ENCODE results near the gene ZNFX1.
"Not testable (repeated sequence)": the region's sequence is repeated elsewhere in the genome, so short reads cannot be mapped to it uniquely, and the experiment has no call there.

ZNFX1 gene

GRCh38 chr20:49294002-49294654, 16.3 kb upstream of the ZNFX1 start:
- not testable (repeated sequence) for H3K4me1 ChIP-seq (ENCODE audit: control insufficient read depth, insufficient read depth, low read length, poor library complexity, severe bottlenecking); DNase-seq; H3K4me3 ChIP-seq (ENCODE audit: insufficient read depth, low read depth, low read length, poor library complexity, severe bottlenecking); H3K27ac ChIP-seq (ENCODE audit: insufficient read depth, low read length, poor library complexity, severe bottlenecking); H3K27me3 ChIP-seq (replicated peaks; ENCODE audit: control insufficient read depth, insufficient read depth, low read length, poor library complexity, severe bottlenecking); H3K9me3 ChIP-seq (ENCODE audit: control insufficient read depth, low read length)
- H3K36me3 ChIP-seq (ENCODE audit: control insufficient read depth, insufficient read depth, low read length) = peaks cover 29% of the 10 kb centered on the region

- no peaks in the 10 kb centered on the region for H3K27me3 ChIP-seq (replicated peaks; ENCODE audit: control insufficient read depth, insufficient read depth, low read length, poor library complexity, severe bottlenecking)
- no peak for DNase-seq
- no peaks in the 10 kb centered on the region for H3K9me3 ChIP-seq (ENCODE audit: control insufficient read depth, low read length)
- H3K4me1 ChIP-seq (ENCODE audit: control insufficient read depth, insufficient read depth, low read length, poor library complexity, severe bottlenecking) = no peaks in the 10 kb centered on the region
- no peak overlapping the region for H3K4me3 ChIP-seq (ENCODE audit: insufficient read depth, low read depth, low read length, poor library complexity, severe bottlenecking)
- no peak overlapping the region for H3K27ac ChIP-seq (ENCODE audit: insufficient read depth, low read length, poor library complexity, severe bottlenecking)
- peaks cover 39% of the 10 kb centered on the region for H3K36me3 ChIP-seq (ENCODE audit: control insufficient read depth, insufficient read depth, low read length)
Observed at GRCh38 chr20:49293122-49293521, 15.3 kb upstream of the ZNFX1 start.

GRCh38 chr20:49292010-49292409, 14.2 kb upstream of the ZNFX1 start:
- H3K36me3 ChIP-seq (ENCODE audit: control insufficient read depth, insufficient read depth, low read length) = peaks cover 50% of the 10 kb centered on the region
- H3K4me3 ChIP-seq (ENCODE audit: insufficient read depth, low read depth, low read length, poor library complexity, severe bottlenecking) = no peak overlapping the region
- DNase-seq = no peak
- H3K27ac ChIP-seq (ENCODE audit: insufficient read depth, low read length, poor library complexity, severe bottlenecking) = no peak overlapping the region
- peaks cover 7% of the 10 kb centered on the region for H3K9me3 ChIP-seq (ENCODE audit: control insufficient read depth, low read length)
- no peaks in the 10 kb centered on the region for H3K4me1 ChIP-seq (ENCODE audit: control insufficient read depth, insufficient read depth, low read length, poor library complexity, severe bottlenecking)
- H3K27me3 ChIP-seq (replicated peaks; ENCODE audit: control insufficient read depth, insufficient read depth, low read length, poor library complexity, severe bottlenecking) = no peaks in the 10 kb centered on the region

GRCh38 chr20:49291200-49291599, 13.3 kb upstream of the ZNFX1 start:
- DNase-seq = no peak
- peaks cover 15% of the 10 kb centered on the region for H3K9me3 ChIP-seq (ENCODE audit: control insufficient read depth, low read length)
- H3K36me3 ChIP-seq (ENCODE audit: control insufficient read depth, insufficient read depth, low read length) = peaks cover 58% of the 10 kb centered on the region
- H3K4me1 ChIP-seq (ENCODE audit: control insufficient read depth, insufficient read depth, low read length, poor library complexity, severe bottlenecking) = no peaks in the 10 kb centered on the region
- no peaks in the 10 kb centered on the region for H3K27me3 ChIP-seq (replicated peaks; ENCODE audit: control insufficient read depth, insufficient read depth, low read length, poor library complexity, severe bottlenecking)
- H3K4me3 ChIP-seq (ENCODE audit: insufficient read depth, low read depth, low read length, poor library complexity, severe bottlenecking) = no peak overlapping the region
- H3K27ac ChIP-seq (ENCODE audit: insufficient read depth, low read length, poor library complexity, severe bottlenecking) = no peak overlapping the region

- peaks cover 20% of the 10 kb centered on the region for H3K9me3 ChIP-seq (ENCODE audit: control insufficient read depth, low read length)
- H3K4me3 ChIP-seq (ENCODE audit: insufficient read depth, low read depth, low read length, poor library complexity, severe bottlenecking) = no peak overlapping the region
- DNase-seq = no peak
- H3K27ac ChIP-seq (ENCODE audit: insufficient read depth, low read length, poor library complexity, severe bottlenecking) = no peak overlapping the region
- no peaks in the 10 kb centered on the region for H3K4me1 ChIP-seq (ENCODE audit: control insufficient read depth, insufficient read depth, low read length, poor library complexity, severe bottlenecking)
- H3K27me3 ChIP-seq (replicated peaks; ENCODE audit: control insufficient read depth, insufficient read depth, low read length, poor library complexity, severe bottlenecking) = no peaks in the 10 kb centered on the region
- H3K36me3 ChIP-seq (ENCODE audit: control insufficient read depth, insufficient read depth, low read length) = peaks cover 63% of the 10 kb centered on the region
Observed at GRCh38 chr20:49290608-49291191, 12.8 kb upstream of the ZNFX1 start.

GRCh38 chr20:49288784-49289696, 11.2 kb upstream of the ZNFX1 start:
- Histone ChIP-seq H3K27ac (ENCODE audit: insufficient read depth, low read length, poor library complexity, severe bottlenecking) (no peak overlapping the region), H3K4me3 (ENCODE audit: insufficient read depth, low read depth, low read length, poor library complexity, severe bottlenecking) (no peak overlapping the region), H3K36me3 (ENCODE audit: control insufficient read depth, insufficient read depth, low read length) (peaks cover 79% of the 10 kb centered on the region), H3K9me3 (ENCODE audit: control insufficient read depth, low read length) (peaks cover 28% of the 10 kb centered on the region), H3K27me3 (replicated peaks; ENCODE audit: control insufficient read depth, insufficient read depth, low read length, poor library complexity, severe bottlenecking) (no peaks in the 10 kb centered on the region), H3K4me1 (ENCODE audit: control insufficient read depth, insufficient read depth, low read length, poor library complexity, severe bottlenecking) (no peaks in the 10 kb centered on the region)
- DNase-seq = no peak

GRCh38 chr20:49288250-49288751, 10.4 kb upstream of the ZNFX1 start:
- Histone ChIP-seq H3K27ac (ENCODE audit: insufficient read depth, low read length, poor library complexity, severe bottlenecking) (no peak overlapping the region), H3K9me3 (ENCODE audit: control insufficient read depth, low read length) (peaks cover 29% of the 10 kb centered on the region), H3K4me3 (ENCODE audit: insufficient read depth, low read depth, low read length, poor library complexity, severe bottlenecking) (no peak overlapping the region), H3K4me1 (ENCODE audit: control insufficient read depth, insufficient read depth, low read length, poor library complexity, severe bottlenecking) (no peaks in the 10 kb centered on the region), H3K27me3 (replicated peaks; ENCODE audit: control insufficient read depth, insufficient read depth, low read length, poor library complexity, severe bottlenecking) (no peaks in the 10 kb centered on the region), H3K36me3 (ENCODE audit: control insufficient read depth, insufficient read depth, low read length) (peaks cover 87% of the 10 kb centered on the region)
- no peak for DNase-seq

GRCh38 chr20:49287555-49288249, 9.8 kb upstream of the ZNFX1 start:
- Histone ChIP-seq H3K4me3 (ENCODE audit: insufficient read depth, low read depth, low read length, poor library complexity, severe bottlenecking) (no peak overlapping the region), H3K27me3 (replicated peaks; ENCODE audit: control insufficient read depth, insufficient read depth, low read length, poor library complexity, severe bottlenecking) (no peaks in the 10 kb centered on the region), H3K27ac (ENCODE audit: insufficient read depth, low read length, poor library complexity, severe bottlenecking) (no peak overlapping the region), H3K4me1 (ENCODE audit: control insufficient read depth, insufficient read depth, low read length, poor library complexity, severe bottlenecking) (no peaks in the 10 kb centered on the region), H3K36me3 (ENCODE audit: control insufficient read depth, insufficient read depth, low read length) (peaks cover 93% of the 10 kb centered on the region), H3K9me3 (ENCODE audit: control insufficient read depth, low read length) (peaks cover 35% of the 10 kb centered on the region)
- DNase-seq = no peak

GRCh38 chr20:49286689-49287551, 9.1 kb upstream of the ZNFX1 start:
- DNase-seq = no peak
- Histone ChIP-seq H3K4me3 (ENCODE audit: insufficient read depth, low read depth, low read length, poor library complexity, severe bottlenecking) (no peak overlapping the region), H3K27ac (ENCODE audit: insufficient read depth, low read length, poor library complexity, severe bottlenecking) (no peak overlapping the region), H3K36me3 (ENCODE audit: control insufficient read depth, insufficient read depth, low read length) (peaks cover 95% of the 10 kb centered on the region), H3K27me3 (replicated peaks; ENCODE audit: control insufficient read depth, insufficient read depth, low read length, poor library complexity, severe bottlenecking) (no peaks in the 10 kb centered on the region), H3K4me1 (ENCODE audit: control insufficient read depth, insufficient read depth, low read length, poor library complexity, severe bottlenecking) (no peaks in the 10 kb centered on the region), H3K9me3 (ENCODE audit: control insufficient read depth, low read length) (peaks cover 43% of the 10 kb centered on the region)
